GM21723 (cell line): Measurements from ENCODE around the gene TUBD1.

Experiments used
- ATAC-seq: cut with Tn5 transposase; IDR thresholded peaks from one replicate; pipeline ENCODE4 v1.9.1; 2021; ENCODE audit warnings: mild to moderate bottlenecking, moderate library complexity; ENCODE audit not compliant: unreplicated experiment

Gene TUBD1

DNA sequence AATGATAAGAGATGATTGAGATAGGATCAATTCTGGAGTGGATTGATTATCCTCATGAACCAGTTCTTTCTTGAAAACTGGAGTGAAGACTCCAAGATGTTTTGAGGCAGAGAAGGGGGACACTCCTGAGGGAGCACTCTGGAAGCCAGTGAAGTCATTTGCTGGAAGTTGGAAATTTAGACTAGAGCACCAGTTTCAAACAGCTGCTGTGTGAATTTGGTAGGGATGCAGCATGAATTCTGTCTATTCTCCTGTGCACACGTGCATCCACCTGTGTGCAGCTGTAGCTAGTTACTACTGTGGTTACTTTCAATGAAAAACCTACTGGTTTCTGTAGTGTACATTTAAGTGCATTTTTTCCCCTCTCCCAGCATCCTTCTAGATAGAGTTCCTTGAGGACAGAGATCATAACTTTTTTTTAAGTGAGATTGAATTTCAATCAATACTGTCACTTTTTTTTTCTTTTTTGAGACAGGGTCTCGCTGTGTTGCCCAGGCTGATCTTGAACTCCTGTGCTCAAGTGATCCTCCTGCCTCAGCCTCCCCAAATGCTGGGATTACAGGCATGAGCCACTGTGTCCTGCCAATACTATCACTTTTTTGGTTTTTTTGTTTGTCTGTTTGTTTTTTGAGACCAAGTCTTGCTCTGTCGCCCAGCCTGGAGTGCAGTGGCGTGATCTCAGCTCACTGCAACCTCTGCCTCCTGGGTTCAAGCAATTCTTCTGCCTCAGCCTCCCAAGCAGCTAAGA is 65.9 kb downstream of the TUBD1 start:
- no peak for ATAC-seq

DNA sequence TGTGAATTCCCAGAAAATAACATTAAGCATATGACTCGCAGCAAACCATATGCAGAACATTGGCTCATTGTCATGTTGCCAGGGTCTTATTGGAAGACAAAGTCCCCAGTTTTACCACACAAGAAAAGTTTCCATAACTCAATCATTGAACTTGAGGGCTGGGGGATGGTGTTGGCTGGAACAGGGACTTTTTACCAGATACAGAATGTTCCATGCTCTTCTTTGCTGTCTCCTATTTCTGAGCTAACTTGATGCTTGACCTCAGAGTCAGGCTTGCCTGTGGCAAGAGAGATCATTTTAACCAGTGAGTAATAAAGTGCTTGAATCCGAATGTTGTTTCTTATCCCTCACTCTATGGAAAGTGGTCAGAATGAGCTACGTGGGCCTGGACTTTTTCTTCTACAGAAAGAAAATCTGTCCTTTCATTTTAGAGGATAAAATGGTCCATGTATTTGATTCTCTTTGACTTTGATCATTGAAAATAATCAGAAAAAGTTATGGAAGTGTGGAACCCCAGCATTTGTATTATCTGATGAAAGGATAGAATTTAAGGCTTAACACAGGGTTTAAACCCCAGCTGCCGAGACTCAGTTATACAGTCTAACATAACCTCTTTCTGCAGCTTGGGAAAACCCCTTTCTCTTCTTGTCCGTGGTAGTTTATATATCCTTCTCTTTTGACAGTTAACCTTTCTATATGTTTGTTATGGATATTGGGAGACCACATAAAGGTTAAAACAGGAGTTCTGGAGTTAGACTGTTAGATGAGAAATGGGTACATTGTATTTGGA is 67.0 kb downstream of the TUBD1 start:
- no peak for ATAC-seq

DNA sequence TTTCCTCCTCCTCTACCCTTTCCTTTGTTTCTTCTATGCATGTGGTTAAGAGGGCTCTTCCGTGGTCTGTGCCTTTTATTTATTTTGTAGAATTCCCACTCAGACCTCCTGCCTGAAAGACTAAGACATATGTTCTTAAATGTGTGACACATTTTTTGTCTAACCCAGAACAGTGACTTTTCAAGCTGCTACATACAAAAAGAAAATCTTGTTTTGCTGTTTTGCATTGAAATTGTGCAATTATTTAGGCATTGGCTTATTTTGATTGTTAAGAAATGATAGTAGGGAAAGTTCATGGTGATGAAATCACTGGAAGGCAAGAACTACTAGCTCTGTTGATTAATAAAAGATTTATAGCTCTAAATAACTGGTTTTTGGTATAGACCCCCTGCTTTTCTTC is 76.8 kb downstream of the TUBD1 start:
- ATAC-seq, result no peak

DNA sequence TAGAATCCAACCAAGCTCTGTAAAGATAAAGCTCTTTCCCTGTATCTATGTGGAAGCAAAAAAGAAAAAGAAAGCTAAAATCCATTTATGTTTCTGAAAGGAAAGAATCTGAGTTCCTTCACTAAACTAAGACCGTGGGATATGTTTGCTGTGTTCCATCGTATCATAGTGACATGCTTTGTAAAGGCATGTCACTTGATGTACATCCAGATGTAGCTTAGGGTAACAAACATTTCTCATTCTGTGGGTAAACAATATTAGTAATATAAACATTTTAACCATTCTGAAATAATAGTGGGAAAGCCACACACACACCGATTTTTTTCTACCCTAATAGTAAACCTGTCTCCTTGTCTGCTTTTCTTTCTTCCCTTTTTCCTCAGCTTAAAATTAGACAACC is 78.1 kb downstream of the TUBD1 start:
- ATAC-seq, result no peak

DNA sequence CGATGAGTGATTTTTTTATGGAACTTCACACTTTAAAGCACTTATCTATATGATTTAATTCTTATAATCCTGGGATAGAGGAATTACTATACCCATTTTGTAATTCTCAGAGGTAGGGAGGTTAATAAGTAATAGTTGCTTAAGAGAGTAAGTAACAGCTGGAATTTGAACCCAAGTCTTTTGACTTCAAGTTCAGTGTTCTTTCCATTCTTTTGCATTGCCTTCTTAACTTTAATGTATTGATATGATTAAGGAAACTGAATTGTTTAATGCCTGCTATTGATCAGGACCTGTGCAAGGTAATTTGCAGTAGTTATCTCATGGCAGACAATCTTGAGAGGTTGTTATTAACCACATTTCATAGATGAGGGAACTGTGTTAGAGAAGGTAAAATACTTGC is 78.5 kb downstream of the TUBD1 start:
- ATAC-seq, result no peak

DNA sequence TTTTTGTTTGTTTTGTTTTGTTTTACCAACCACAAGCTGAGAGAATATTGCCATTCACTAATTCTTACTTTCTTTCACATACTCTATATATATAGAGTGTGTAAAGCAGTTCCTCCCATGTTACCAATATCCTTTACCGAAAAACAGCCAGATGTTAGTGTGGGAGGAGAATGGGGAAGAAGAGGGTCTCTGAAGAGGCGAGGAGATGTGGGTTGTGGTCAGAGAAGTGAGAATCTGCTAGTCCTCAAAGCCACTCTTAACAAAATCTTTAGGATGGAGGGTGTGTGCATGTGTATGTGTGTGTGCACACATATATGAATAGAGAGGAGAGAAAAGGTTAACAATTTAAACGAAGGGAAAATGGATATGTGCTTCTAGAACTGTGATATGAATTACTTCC is 80.6 kb downstream of the TUBD1 start:
- ATAC-seq, result no peak

DNA sequence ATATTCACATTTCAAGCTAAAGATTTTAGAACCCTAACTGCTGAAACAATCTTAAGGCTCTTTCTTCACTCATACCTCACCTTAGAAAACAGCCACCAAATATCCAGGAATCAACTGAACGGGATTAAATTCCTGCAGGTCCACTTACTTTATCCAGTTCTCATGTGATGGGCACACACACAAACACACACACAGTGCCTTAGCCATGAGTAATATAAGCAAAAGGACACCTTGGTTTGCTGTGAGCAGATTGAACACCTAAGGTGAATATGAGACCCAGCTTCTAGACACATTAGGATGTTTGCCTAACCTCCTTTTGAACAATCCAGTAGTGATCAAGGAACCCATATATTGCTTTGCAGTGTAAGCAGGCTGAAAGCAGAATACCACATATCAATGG is 81.5 kb downstream of the TUBD1 start:
- no peak for ATAC-seq

DNA sequence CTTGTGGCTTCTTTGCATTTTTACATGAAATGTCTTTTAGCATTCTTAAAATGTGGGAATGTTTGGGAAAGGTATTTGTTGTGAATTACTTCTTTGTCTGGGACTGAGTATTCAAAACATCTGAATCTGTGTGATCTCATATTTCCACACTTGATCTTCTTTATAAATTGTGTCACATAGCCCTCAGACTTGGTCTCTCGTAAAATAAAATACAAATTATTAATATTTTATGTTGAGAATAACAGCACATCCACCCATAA is 81.9 kb downstream of the TUBD1 start:
- ATAC-seq, result no peak
